Astrocyte of the spinal cord (primary cell): Measurements from ENCODE around the gene HTT-AS.
"Not testable (repeated sequence)": the region's sequence is repeated elsewhere in the genome, so short reads cannot be mapped to it uniquely, and the experiment has no call there.

ENCODE experiments used
- DNase-seq: peaks from one replicate; pipeline ENCODE4 v3.0.0; 2011; ENCODE audit warnings: low read depth, low spot score
- H3K4me3 ChIP-seq: 2 replicates; pipeline ENCODE4 v1.5.1; 2011; ENCODE audit warnings: low read depth, mild to moderate bottlenecking, low read length, moderate library complexity
- in situ Hi-C: cut with HindIII; loops from 2 replicates; pipeline ENCODE4 v1.10.0; 2017; ENCODE audit warnings: low sequenced_read_pairs
- TF ChIP-seq, protein P1 (sequence below): IDR thresholded peaks from 2 replicates; pipeline ENCODE4 v1.5.1; 2012; ENCODE audit warnings: low read depth, mild to moderate bottlenecking, low read length, inconsistent platforms

HTT-AS gene

DNA sequence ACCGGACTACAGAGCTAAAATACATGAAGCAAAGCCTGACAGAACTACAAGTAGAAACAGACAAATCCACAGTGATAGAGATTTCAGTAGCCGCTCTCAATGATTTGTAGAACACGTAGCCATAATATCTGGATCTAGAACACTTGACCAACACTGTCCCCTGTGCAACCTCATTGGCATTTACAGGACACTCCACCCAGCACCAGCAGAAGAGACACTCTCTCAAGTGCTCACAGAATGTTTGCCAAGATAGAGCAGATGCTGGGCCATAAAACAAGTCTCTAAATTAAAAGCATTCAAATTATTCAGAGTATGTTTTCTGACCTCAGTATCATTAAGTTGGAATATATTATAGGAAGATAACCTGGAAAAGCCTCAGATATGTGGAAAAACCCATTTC is 21.9 kb upstream of the HTT-AS start:
- in situ Hi-C loops: no loop called here
- TF ChIP-seq, protein P1, sequence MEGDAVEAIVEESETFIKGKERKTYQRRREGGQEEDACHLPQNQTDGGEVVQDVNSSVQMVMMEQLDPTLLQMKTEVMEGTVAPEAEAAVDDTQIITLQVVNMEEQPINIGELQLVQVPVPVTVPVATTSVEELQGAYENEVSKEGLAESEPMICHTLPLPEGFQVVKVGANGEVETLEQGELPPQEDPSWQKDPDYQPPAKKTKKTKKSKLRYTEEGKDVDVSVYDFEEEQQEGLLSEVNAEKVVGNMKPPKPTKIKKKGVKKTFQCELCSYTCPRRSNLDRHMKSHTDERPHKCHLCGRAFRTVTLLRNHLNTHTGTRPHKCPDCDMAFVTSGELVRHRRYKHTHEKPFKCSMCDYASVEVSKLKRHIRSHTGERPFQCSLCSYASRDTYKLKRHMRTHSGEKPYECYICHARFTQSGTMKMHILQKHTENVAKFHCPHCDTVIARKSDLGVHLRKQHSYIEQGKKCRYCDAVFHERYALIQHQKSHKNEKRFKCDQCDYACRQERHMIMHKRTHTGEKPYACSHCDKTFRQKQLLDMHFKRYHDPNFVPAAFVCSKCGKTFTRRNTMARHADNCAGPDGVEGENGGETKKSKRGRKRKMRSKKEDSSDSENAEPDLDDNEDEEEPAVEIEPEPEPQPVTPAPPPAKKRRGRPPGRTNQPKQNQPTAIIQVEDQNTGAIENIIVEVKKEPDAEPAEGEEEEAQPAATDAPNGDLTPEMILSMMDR: no peak
- no peak overlapping the region for H3K4me3 ChIP-seq
- DNase-seq: no peak

DNA sequence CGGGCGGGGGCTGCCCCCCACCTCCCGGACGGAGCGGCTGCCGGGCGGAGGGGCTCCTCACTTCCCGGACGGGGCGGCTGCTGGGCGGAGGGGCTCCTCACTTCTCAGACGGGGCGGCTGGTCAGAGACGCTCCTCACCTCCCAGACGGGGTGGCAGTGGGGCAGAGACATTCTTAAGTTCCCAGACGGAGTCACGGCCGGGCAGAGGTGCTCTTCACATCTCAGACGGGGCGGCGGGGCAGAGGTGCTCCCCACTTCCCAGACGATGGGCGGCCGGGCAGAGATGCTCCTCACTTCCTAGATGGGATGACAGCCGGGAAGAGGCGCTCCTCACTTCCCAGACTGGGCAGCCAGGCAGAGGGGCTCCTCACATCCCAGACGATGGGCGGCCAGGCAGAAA is 20.4 kb upstream of the HTT-AS start:
- DNase-seq, H3K4me3 ChIP-seq, in situ Hi-C loops: not testable (repeated sequence)

DNA sequence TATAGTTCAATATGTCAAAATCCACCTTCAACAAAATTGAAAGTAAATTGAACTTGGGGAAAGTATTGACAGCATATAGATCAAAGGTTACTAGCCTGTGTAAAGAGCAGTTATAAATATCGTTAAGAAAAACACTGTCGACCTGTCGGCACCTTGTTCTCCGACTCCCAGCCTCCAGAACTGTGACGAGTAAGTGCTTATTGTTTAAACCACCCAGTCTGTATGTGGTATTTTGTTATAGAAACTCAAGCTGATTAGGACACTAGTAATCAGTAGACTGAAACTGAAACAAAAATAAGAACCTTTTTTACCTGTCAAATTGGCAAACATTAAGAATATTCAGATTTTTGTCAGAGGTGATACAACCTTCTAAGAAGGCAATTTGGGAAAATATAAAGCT is 17.1 kb upstream of the HTT-AS start:
- TF ChIP-seq, protein P1: no peak
- DNase-seq: no peak
- no peak overlapping the region for H3K4me3 ChIP-seq
- in situ Hi-C loops: no loop called here

DNA sequence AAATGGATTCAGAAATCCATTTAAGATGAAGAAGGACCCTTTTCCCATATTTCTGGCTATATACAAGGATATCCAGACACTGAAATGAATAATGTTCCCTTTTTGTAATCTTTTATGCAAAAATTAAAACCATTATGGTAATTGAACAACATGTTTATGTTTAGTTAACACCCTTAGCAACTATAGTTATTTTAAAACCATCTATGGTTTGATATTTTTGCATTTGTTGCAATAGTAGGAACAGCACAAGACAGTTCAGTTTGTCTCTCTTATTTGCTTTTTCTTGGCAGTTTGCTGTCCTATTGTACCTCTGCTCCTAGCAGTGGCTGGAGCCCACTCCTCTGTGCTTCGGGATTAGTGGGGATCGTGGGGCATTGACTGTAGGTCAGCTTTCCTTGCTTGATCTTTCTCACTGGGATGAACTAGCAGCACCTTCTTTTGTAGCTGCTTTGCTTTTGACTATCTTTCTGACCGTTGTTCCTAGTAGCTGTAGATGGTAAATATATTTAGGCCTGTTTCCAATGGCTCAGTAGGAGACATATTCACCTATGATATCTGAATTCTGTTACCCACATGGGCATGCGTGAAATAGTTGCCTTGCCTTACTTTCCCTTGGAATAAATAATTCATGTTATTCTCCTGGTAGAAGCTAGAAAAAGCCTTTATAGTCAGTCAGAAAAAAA is 12.9 kb upstream of the HTT-AS start:
- in situ Hi-C loops: no loop called here
- TF ChIP-seq, protein P1: no peak
- no peak overlapping the region for H3K4me3 ChIP-seq
- no peak for DNase-seq

DNA sequence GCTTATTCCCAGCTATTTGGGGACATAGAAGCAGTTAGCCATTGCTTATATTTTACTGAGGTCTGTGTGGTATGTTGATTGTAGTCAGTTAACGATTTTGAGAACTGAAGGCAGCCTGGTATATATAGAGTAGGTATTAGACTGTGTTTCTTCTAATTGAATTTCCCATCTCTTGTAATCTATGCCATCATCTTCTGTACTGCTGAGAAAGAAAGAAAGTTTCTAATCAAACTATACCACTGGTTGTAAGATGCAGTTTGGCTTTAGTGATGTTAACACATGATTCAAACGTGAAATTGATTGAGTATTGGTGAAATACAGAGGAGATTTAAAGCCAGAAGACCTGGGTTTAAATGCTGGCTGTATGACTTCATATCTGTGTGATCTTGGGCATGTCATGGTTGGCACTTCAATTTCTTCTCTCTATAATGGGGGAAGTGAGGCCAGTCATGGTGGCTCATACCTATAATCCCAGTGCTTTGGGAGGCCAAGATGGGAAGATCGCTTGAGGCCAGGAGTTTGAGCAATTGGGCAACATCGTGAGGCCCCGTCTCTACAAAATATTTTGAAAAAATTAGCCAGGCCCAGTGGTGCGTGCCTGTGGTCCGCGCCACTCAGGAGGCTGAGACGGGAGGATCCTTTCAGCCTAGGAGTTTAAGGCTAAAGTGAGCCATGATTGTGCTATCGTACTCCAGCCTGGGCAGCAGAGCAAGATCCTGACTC is 11.8 kb upstream of the HTT-AS start:
- in situ Hi-C loops: no loop called here
- DNase-seq: no peak
- TF ChIP-seq, protein P1: no peak
- H3K4me3 ChIP-seq: no peak overlapping the region

DNA sequence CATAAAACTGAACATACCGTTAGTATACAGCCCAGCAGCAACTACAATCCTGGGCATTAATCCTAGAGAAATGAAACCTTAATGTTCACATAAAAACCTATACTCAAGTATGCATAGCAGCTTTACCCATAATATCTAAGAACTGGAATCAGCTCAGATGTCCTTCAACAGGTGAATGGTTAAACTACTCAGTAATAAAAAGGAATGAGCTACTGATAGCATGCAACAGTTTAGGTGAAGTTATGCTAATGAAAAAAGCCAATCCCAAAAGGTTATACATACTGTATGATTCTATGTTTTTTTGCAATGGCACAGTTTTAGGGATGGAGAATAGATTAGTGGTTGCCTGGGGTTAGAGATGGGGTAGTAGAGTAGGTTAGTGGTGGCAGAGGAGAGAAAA is 9.4 kb upstream of the HTT-AS start:
- DNase-seq: no peak
- no peak overlapping the region for H3K4me3 ChIP-seq
- TF ChIP-seq, protein P1: no peak
- in situ Hi-C loops: no loop called here

DNA sequence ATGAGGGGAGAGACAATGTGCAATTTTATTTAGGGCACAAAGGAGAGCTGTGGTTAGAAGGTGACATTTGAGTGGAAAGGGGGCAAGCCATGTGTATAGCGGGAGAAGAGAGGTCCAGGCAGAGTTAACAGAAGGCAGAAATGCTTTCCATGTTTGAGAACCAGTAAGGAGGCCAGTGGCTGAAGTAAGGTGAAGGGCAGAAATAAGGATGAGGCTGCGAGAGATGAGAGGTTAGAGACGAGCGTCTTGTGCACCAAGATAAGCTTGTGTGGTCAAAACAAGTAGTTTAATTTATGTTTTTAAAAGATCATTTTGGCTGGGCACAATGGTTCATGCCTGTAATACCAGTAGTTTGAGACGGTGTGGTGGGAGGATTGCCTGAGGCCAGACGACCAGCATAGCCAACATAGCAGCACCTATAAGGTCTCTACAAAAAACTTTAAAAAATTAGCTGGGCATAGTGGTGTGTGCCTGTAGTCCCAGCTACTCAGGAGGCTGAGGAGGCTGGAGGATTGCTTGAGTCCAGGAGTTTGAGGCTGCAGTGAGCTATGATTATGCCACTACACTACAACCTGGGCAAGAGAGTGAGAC is 8.7 kb upstream of the HTT-AS start:
- H3K4me3 ChIP-seq: no peak overlapping the region
- in situ Hi-C loops: no loop called here
- TF ChIP-seq, protein P1: no peak
- DNase-seq: no peak
